Kidney (tissue), 14 donors: ENCODE results near the gene DTX1. TPM values are rescaled to one million over a fixed set of nuclear protein-coding genes. Genes with fewer than 3 reads are reported as not detected.

Experiments used
- DNase-seq, 5 donors: peaks; one replicate each; pipeline ENCODE4 v3.0.0-alpha.2; 2013 to 2020
- FAIRE-seq: peaks from 2 replicates; lab custom pipeline; 2012; peaks lifted over from hg19 to GRCh38; lab: Jason Lieb, UNC
- H3K27ac ChIP-seq, 2 donors: one replicate each; pipeline ENCODE4 v1.7.0; 2013; ENCODE audit warnings: low read depth in 2 of 2, low read length in 2 of 2, inconsistent platforms in 1 of 2
- H3K27me3 ChIP-seq: one replicate; pipeline ENCODE4 v1.7.1; 2013; ENCODE audit warnings: low read length, inconsistent platforms; ENCODE audit not compliant: control insufficient read depth, insufficient read depth
- H3K36me3 ChIP-seq, 3 donors: one replicate each; pipeline versions ENCODE4 v1.7.0 to v1.7.1; 2013; ENCODE audit warnings: low read length in 3 of 3, control low read depth in 1 of 3, inconsistent platforms in 1 of 3; ENCODE audit not compliant: insufficient read depth in 3 of 3, control insufficient read depth in 2 of 3
- H3K4me1 ChIP-seq, 3 donors: one replicate each; pipeline versions ENCODE4 v1.7.0 to v1.7.1; 2013; ENCODE audit warnings: low read length in 3 of 3, inconsistent platforms in 1 of 3, low read depth in 1 of 3; ENCODE audit not compliant: control insufficient read depth in 2 of 3, insufficient read depth in 2 of 3
- H3K4me3 ChIP-seq, 3 donors: one replicate each; pipeline versions ENCODE4 v1.7.0 to v1.8.1; 2013; ENCODE audit warnings: low read length in 3 of 3, control low read depth in 1 of 3, inconsistent platforms in 1 of 3
- H3K9ac ChIP-seq, 3 donors: one replicate each; pipeline versions ENCODE4 v1.7.0 to v1.7.1; 2013; ENCODE audit warnings: low read length in 3 of 3, control low read depth in 1 of 3, inconsistent platforms in 1 of 3
- H3K9me3 ChIP-seq, 3 donors: one replicate each; pipeline versions ENCODE4 v1.7.0 to v1.7.1; 2013; ENCODE audit warnings: low read length in 3 of 3, control low read depth in 1 of 3, inconsistent platforms in 1 of 3; ENCODE audit not compliant: control insufficient read depth in 2 of 3, insufficient read depth in 1 of 3
- intact Hi-C: fragments of 100-400 bp; cut with DNase I; formaldehyde crosslinking; loops from one replicate; pipeline ENCODE4 v1.11.1; 2022
- polyA plus RNA-seq: library from polyadenylated mRNA; stranded (reverse); fragments of 350-450 nt; fragmentation: Illumina TruSeq; extraction: RNeasy Lipid Tissue Mini Kit (QIAGEN cat#74804); gene quantifications from one replicate; pipeline ENCODE4 v1.2.3, GENCODE V29; 2014; ENCODE audit warnings: low read depth, low replicate concordance; ENCODE audit not compliant: insufficient read depth
- total RNA-seq: library from RNA; stranded (reverse); fragmentation: NEBNext Ultra II Directional; extraction: Animal tissue kit (Norgen Biotek cat#: 25700); gene quantifications from one replicate; pipeline ENCODE4 v1.2.1, GENCODE V29; 2021
- TF ChIP-seq, protein P1 (sequence below): IDR thresholded peaks from 3 replicates; pipeline ENCODE4 v1.5.1; 2012; ENCODE audit warnings: mild to moderate bottlenecking, moderate library complexity, borderline replicate concordance; ENCODE audit not compliant: insufficient read depth; ENCODE audit errors: extremely low read depth
- donor health status: control.
- donor health status: control.
- donor health status: control.
- donor health status: control.
- donor health status: control.
- donor health status: DM: yes; HTN: yes; CAD: no.
- donor health status: Normal renal cell carcinoma (clear cell type).

DTX1 gene
- total and polyA plus RNA-seq, 2 donors from 2014 or later: 4.9 to 7.3 TPM

DNA sequence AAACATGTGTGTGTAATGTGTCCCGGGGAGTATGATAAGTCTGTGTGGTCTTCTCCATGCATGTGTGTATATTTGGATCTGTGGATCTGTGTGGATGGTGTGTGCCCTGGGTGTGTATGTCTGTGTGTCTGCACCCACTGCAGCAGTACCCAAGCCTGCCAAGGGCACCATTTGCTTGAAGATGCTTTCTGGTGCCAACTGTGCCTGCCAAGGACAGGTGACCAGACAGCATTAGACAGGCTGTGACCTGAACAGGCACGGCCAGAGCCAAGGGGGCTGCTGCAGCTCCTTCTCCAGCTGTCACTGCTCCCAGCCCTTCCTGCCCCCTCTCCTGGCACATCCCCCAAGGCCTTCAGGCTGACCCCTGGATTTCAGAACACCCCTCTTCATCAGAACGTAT lies 35.0 kb downstream of the DTX1 start:
- TF ChIP-seq, protein P1, sequence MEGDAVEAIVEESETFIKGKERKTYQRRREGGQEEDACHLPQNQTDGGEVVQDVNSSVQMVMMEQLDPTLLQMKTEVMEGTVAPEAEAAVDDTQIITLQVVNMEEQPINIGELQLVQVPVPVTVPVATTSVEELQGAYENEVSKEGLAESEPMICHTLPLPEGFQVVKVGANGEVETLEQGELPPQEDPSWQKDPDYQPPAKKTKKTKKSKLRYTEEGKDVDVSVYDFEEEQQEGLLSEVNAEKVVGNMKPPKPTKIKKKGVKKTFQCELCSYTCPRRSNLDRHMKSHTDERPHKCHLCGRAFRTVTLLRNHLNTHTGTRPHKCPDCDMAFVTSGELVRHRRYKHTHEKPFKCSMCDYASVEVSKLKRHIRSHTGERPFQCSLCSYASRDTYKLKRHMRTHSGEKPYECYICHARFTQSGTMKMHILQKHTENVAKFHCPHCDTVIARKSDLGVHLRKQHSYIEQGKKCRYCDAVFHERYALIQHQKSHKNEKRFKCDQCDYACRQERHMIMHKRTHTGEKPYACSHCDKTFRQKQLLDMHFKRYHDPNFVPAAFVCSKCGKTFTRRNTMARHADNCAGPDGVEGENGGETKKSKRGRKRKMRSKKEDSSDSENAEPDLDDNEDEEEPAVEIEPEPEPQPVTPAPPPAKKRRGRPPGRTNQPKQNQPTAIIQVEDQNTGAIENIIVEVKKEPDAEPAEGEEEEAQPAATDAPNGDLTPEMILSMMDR: no peak
- no peak overlapping the region for H3K27ac ChIP-seq
- H3K36me3 ChIP-seq: no peaks in the 10 kb centered on the region
- no peak overlapping the region for H3K4me3 ChIP-seq
- no peaks in the 10 kb centered on the region for H3K9me3 ChIP-seq
- intact Hi-C loops: no loop called here
- H3K27me3 ChIP-seq: no peaks in the 10 kb centered on the region
- no peaks in the 10 kb centered on the region for H3K4me1 ChIP-seq
- DNase-seq (no peak), FAIRE-seq (no peak)
- no peak overlapping the region for H3K9ac ChIP-seq

DNA sequence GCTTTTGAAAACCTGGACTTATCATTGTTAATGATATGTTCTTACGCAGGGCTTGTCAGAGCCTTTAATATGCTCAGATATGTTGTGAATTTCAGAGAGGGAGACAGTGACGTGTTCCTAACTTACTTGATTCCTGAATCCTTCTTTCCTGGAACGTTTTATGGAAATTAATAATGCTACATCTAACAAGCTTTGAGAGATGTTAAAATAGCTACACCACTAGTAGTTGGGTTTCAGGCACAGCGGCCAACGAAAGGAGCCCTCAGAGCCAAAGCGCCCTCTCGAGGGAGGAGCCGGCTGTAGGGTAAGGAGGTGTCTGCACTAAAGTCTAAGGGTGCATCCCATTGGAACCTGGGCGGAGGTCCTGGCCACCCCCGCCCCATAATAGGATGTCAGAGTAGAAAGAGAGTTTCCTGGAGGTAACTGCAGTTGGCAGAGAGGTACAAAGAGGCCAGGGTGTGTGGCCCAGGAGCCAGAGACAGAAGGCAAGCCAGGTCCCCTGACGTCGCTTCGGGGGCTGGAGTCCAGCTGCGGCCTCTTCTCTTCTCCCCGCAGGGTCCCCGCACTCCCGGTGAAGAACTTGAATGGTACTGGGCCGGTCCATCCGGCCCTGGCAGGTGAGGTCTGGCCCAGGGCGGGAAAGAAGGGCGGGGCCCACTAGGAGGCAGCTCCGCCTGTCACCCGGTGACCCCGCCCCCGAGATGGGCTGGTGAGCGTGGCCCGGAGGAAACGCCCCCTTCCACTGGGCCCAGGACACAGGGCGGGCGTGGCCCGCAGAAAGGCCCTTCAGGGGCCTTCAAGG lies 36.3 kb downstream of the DTX1 start:
- Histone ChIP-seq H3K4me1 (no peaks in the 10 kb centered on the region), H3K4me3 (no peak overlapping the region), H3K9me3 (no peaks in the 10 kb centered on the region), H3K27ac (no peak overlapping the region), H3K36me3 (no peaks in the 10 kb centered on the region), H3K9ac (no peak overlapping the region), H3K27me3 (no peaks in the 10 kb centered on the region)
- TF ChIP-seq, protein P1: no peak
- no peak for FAIRE-seq
- intact Hi-C loops: no loop called here
- DNase-seq: peak; percentile 38 to 82 (median 68)

DNA sequence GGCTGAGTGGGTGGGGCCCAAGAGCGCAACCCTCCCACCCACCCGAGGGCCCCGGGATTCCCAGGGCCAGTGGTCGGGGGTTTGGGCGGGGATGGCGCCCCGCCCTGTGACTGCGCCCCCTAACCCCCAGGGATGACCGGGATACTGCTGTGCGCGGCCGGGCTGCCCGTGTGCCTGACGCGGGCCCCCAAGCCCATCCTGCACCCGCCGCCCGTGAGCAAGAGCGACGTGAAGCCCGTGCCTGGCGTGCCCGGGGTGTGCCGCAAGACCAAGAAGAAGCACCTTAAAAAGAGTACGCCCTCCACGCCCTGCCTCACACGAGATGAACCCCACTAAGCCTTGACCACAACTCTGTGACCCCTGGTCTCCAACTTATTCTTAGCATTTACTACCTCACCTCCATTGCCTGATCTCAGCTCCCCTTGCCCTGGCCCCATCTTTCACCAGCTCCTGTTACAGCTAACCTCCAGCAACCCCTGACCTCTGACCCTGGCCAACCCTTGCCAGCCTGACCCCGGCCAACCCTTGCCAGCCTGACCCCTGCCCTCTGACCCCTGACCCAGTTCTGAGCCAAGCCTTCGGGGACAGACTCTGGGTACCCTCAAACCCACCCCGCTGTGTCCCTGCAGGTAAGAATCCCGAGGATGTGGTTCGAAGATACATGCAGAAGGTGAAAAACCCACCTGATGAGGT lies 37.0 kb downstream of the DTX1 start:
- TF ChIP-seq, protein P1: no peak
- intact Hi-C loops: no loop called here
- no peak overlapping the region for H3K4me3 ChIP-seq
- no peak overlapping the region for H3K9ac ChIP-seq
- no peaks in the 10 kb centered on the region for H3K36me3 ChIP-seq
- no peaks in the 10 kb centered on the region for H3K9me3 ChIP-seq
- no peaks in the 10 kb centered on the region for H3K27me3 ChIP-seq
- no peak overlapping the region for H3K27ac ChIP-seq
- DNase-seq: peak in 2 of 5 donors; percentile 59 to 74
- FAIRE-seq: no peak
- peaks cover 0 to 7% (median 0%) of the 10 kb centered on the region in 3 donors for H3K4me1 ChIP-seq
